GM12865 (cell line): ENCODE results near the gene PRSS12.

Source experiments
- DNase-seq: peaks from one replicate; pipeline ENCODE4 v3.0.0; 2010; ENCODE audit warnings: low read depth
- H3K4me3 ChIP-seq: 2 replicates; pipeline ENCODE4 v1.5.1; 2011; ENCODE audit warnings: mild to moderate bottlenecking, low read depth, low read length, control low read depth
- TF ChIP-seq, protein P1 (sequence below): IDR thresholded peaks from 2 replicates; pipeline ENCODE4 v1.5.1; 2011; ENCODE audit warnings: low read length, control low read depth, low read depth, inconsistent platforms; ENCODE audit not compliant: insufficient read depth; ENCODE audit errors: missing control alignments

Gene PRSS12

DNA sequence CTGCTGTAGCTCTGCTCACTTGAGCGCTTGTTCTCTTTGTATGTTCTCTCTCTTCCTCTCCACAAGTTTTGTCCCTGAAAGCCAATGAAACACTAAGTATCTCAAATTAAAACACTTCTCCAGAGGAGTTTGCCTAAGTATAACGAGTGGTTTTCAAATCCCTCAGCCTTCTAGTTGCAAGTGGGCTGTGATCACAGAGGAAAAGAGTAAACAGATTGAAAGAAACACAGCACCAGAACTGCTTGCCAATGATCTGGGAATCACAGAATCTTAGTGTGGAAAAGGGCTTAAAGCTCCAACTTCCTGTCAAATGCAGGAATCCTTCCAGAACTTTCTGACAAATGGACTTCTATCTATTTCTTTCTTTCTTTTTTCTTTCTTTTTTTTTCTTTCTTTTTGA, 4.8 kb upstream of the PRSS12 start:
- TF ChIP-seq, protein P1, sequence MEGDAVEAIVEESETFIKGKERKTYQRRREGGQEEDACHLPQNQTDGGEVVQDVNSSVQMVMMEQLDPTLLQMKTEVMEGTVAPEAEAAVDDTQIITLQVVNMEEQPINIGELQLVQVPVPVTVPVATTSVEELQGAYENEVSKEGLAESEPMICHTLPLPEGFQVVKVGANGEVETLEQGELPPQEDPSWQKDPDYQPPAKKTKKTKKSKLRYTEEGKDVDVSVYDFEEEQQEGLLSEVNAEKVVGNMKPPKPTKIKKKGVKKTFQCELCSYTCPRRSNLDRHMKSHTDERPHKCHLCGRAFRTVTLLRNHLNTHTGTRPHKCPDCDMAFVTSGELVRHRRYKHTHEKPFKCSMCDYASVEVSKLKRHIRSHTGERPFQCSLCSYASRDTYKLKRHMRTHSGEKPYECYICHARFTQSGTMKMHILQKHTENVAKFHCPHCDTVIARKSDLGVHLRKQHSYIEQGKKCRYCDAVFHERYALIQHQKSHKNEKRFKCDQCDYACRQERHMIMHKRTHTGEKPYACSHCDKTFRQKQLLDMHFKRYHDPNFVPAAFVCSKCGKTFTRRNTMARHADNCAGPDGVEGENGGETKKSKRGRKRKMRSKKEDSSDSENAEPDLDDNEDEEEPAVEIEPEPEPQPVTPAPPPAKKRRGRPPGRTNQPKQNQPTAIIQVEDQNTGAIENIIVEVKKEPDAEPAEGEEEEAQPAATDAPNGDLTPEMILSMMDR = no peak
- H3K4me3 ChIP-seq = no peak overlapping the region
- no peak for DNase-seq

DNA sequence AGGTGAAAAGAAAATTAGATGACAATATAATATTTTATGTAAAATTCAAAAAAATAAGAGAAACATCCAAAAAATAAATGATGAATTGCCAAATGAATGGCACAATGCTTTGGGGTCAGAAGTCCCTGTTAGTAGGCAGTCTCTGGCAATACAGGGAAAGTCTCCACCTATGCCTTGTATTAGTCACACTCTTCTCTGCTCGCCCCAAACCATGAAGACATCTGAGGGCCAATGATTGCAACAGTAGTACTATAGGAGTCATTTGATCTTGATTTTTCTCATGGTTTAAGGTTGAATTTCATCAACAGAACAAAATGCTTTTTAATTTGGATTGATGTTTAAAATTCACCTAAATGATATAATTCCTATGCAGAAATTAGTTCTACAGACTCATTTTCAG, 3.9 kb upstream of the PRSS12 start:
- TF ChIP-seq, protein P1 = no peak
- DNase-seq = no peak
- no peak overlapping the region for H3K4me3 ChIP-seq

DNA sequence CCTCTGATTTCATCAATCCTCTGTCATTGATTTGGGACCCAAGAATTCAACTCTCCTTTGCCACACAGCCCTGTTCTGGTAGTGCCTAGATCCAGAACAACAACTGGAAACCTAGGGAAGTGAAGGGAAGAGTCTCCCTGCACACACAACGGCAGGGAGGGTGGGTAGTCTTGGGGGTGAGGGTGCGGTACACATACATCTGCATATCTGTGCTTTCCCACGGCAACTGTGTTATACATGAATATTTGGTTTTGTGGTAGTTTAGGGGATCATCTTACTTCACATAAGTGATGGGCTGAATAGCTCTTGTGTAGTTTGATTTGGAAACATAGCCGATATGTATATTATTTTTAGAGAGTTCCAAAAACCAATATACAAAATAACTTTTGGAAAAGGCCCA, 3.3 kb upstream of the PRSS12 start:
- no peak overlapping the region for H3K4me3 ChIP-seq
- DNase-seq = no peak
- TF ChIP-seq, protein P1 = no peak

DNA sequence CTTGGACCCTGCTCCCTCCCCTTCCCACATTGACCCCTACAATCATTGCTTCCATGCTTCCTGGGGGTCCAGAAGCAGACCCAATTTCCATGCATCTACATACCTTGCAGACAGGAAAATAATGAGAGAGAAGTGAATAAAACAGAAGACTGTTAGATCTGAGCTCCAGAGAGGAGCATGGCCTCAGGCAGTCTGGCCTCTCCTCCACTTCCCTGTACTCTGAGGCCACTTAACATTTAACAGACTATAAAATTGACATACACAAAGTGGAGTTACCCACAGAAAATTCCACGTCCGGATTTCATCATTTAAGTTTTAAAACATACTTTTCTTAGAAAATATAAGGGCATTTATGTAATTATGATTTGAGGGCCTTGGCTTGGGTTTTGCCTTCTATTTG, 2.1 kb upstream of the PRSS12 start:
- TF ChIP-seq, protein P1 = no peak
- no peak overlapping the region for H3K4me3 ChIP-seq
- DNase-seq = no peak

DNA sequence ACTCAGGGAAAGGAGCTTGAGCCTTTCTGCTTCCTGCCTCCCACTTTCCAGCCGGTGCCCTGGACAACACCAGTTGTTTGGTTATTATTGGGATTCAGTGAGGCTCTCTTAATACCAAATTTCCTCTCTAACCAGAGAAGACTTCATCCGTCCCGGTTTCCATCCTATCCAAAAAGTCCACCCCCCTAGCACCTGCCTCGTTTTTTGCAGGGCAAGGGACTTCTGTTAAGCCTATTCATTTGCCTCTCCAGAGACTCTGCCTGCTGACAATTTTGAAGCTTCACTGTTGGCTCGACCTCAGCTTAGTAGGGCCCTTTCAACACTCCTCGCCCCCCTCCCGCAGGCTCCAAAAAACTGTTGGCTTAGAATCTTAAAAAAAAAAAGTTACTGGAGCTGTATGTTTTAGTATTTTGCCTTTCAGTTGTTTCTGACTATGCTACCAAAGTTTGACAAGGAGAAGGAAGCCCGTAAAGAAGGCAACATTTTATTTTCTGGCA, 779 bp upstream of the PRSS12 start:
- TF ChIP-seq, protein P1 = no peak
- no peak overlapping the region for H3K4me3 ChIP-seq
- no peak for DNase-seq

DNA sequence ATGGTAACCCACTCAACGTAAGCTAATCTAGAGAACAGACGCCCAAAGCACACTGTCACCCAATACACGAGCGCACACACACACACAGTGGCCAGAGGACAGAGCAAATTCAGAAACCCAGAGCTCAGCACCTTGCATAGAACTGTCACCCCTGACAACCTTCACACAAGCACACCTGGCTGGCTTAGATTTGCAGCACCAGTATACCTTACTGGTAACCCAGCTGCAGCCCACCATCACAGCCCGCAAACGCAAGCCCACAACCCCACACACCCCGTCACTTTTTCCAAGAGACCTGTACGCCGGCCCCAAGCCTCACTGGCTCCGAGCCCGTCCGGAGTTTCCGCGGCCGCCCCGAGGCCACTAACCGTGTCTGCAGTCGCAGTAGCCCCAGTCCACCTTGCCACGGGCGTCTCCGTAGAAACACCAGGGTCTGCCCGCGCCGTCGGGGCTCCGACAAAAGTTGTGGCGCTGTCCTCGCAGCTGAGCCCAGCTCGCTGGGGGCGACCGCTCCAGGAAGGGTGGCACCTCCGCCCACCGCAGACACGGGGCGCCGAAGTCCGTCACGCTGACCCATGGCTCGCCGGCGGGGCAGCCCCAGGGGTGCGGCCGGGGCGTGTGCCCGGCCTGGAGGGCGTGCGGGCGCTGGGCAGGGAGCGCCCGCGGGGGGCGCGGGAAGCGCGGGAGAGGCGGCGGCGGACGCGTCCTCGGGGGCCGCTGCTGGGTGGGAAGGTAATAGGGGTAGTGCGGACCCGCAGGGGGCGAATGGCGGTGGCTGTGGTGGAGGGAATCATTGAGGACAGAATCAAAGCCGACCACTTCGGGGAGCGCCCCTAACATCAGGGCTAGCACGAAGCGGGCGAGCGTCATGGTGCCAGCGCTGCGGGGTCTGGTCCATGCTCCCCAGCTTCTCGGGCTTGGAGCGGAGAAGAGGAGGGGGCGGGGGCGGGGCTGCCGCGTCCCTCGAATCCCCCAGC, 664 bp downstream of the PRSS12 start:
- DNase-seq = peak; percentile 33
- H3K4me3 ChIP-seq = peak overlapping the region; percentile 8; the same call in 1 of the 2 replicates
- TF ChIP-seq, protein P1 = no peak
